NCI-H774 (cell line): Measurements from ENCODE around the gene EXOC3L4.
"Not testable (repeated sequence)": the region's sequence is repeated elsewhere in the genome, so short reads cannot be mapped to it uniquely, and the experiment has no call there.

Experiments used
- DNase-seq: peaks from one replicate; lab custom pipeline; 2025; lab: John Stamatoyannopoulos, UW

EXOC3L4 gene

GRCh38 chr14:103105580-103106150, 11.1 kb downstream of the EXOC3L4 start:
- peak; percentile 70 for DNase-seq

- no peak for DNase-seq
Observed at GRCh38 chr14:103107455-103107854, 12.9 kb downstream of the EXOC3L4 start.

DNA sequence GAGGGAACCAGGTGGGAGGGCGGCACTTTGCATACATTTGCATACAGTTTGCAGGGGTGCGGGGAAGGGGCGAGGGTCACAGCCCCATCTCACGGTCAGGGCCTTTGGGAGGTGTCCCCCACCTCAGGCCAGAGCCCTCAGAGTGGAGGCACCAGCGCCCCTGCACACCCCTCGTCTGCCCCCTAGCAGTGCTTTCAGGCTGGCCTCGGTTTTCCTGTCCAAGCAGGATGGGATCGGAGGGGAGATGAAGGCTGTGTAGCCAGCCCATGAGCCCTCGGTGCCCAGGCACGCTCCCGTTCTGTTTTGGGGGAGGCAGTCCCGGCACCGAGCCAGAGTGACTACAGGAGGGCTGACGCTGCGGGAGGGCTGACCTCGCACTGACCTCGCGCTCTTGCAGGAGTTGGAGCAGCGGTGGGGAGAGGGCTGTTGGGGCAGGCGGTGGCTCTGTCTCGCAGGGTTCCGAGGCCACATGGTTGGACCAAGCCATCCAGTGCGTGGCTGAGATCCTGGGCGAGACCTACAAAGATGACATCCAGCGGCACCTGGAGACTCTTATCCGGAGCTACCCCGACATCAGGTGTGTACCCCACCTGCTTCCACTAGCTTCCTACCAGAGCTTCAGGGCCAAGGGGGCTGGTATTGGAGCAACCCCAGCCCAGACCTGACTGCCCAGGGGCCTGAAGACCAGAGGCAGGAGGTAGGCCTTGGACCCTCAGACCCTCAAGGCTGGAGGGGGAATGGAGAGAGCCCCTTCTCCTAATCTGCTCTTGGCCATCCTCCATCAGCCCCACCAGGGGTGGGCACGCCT, 13.6 kb downstream of the EXOC3L4 start:
- DNase-seq = no peak

- peak; percentile 63 for DNase-seq
Observed at GRCh38 chr14:103108749-103109207, 14.3 kb downstream of the EXOC3L4 start.

DNA sequence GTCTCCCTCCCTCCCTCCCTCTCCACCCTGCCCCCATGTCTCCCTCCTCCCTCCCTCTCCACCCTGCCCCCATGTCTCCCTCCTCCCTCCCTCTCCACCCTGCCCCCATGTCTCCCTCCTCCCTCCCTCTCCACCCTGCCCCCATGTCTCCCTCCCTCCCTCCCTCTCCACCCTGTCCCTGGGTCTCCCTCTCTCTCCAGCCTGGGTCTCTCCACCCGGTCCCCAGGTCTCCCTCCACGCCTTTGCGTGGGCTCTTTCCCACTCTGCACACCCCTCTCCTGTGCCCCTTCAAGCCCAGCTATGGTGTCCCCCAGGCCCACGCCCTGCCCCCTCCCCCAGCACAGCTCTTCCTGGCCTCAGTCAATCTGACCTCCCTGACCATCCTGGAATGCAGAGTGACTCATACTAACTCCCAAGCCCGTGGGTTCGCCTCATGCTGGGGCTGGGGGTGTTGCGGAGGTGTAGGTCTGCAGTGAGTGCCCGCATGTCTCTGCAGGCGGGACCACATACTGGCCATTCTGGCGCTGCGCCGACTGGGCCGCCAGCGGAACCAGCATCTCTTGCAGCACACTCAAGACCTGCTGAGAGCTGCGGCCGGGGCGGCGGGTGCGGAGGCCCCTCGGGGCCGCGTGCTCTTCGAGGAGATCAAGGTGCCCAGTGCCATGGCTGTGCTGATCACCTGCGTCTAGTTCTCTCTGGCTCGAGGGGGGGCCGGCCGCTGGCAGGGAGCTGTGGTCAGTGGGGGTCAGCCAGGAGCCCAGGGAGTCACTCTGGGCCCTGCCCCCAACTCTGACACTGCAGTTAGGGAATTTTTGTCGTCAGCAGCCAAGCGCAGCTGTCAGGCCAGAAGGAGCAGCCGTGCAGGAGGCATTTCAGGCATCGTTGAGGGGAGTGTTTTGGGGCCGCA, 15.3 kb downstream of the EXOC3L4 start:
- DNase-seq = no peak

DNA sequence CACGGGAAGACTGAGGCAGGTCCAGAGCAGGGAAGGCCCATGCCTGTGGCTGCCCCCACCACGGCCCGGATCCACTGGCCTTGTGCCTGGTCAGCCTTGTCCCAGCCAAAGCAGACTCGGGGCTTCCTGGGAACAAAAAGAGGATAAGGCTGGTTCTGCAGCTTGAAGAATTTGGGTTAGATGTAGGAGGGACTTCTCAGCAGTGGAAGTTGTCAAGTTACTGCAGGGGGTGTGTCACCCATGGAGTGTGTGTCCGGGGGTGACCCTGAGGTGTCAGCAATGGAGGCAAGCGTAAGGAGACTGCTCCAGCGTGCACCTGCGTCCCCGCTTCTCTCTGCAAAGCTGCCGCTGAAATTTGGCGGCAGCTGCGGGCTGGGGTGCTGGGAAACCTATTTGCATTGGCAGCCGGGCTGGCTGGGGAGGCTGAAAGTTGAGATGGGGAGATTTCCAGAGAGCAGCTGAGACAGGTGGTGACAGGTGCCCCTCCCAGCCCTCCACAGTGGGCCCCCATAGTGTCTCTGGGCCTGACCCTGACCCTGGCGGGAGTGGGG, 16.2 kb downstream of the EXOC3L4 start:
- DNase-seq = peak; percentile 28

DNA sequence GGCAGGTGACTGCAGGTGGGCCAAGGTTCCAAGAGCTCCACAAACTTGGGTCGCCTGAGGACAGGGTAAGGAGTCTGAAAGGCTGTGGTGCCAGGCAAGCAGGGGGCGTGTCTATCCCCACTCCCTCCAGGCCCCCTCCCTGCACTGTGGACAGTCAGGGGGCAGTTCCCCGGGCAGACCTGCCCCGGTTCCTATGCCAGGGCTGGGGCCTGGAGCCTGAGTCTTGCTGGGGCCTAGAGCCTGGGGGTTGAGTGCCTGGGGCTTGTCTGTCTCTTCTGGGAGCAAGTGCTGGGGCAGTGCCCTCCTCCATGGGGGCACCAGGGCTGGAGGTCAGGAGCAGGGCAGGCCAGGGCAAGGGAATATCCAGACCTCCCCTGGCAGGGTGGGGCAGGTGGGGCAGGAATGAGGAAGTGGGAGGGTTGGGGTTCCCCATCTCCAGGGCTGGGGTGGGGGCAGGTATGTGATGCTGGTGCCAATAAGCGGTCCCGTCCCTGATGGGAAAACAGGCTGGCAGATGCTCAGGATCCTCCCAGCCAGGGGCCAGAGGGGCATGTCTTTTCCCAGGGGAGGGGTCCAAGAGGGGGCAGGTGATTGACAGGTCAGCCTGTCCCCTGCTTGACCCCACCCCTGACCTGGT, 16.8 kb downstream of the EXOC3L4 start:
- DNase-seq = no peak

GRCh38 chr14:103112400-103113243, 18.1 kb downstream of the EXOC3L4 start:
- peak; percentile 30 for DNase-seq

- no peak for DNase-seq
Observed at GRCh38 chr14:103113303-103113702, 18.8 kb downstream of the EXOC3L4 start.

- no peak for DNase-seq
Observed at GRCh38 chr14:103113774-103114173, 19.2 kb downstream of the EXOC3L4 start.

GRCh38 chr14:103115086-103115679, 20.7 kb downstream of the EXOC3L4 start:
- not testable (repeated sequence) for DNase-seq

GRCh38 chr14:103115845-103116572, 21.5 kb downstream of the EXOC3L4 start:
- DNase-seq = no peak

GRCh38 chr14:103116636-103117035, 22.1 kb downstream of the EXOC3L4 start:
- DNase-seq = no peak

DNA sequence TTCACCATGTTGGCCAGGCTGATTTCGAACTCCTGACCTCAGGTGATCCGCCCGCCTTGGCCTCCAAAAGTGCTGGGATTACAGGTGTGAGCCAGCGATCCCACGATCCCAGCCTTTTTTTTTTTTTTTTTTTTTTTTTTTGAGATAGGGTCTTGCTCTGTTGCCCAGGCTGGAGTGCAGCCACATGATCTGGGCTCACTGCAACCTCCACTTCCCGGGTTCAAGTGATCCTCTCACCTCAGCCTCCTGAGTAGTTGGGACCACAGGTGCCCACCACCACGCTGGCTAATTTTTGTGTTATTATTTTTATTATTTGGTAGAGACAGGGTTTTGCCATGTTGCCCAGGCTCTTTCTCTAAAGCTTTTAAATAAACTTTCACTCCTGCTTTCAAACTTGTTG, 23.0 kb downstream of the EXOC3L4 start:
- not testable (repeated sequence) for DNase-seq

DNA sequence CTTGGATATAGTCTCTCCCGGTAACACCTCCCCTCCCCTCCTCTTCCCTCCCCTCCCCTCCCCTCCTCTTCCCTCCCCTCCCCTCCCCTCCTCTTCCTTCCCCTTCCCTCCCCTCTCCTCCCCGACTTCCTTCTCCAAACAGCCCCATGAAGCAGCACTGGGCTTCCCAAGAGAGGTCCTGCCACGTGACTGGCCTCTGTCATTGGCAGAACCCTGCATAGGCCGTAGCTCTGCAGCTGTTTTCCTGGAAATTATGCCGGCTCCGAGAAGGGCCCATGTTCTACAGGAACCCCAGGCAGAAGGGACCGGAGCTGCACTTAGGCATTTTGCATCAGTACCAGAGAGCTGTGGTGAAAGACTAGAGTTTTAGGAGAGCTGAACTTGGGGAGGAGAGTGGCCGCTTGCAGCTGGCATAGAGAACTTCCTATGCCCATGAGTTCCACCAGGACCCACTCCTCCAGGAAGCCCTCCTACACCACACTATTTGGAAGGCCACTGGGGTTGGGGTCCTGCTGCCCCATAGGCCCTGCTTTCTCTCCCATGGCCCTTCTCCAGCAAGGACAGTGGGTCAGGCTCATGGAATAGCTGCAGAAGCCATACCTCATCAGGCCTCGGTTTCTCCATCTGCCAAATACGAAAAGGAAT, 23.6 kb downstream of the EXOC3L4 start:
- no peak for DNase-seq

GRCh38 chr14:103118663-103119404, 24.3 kb downstream of the EXOC3L4 start:
- DNase-seq = no peak

GRCh38 chr14:103119527-103119926, 25.0 kb downstream of the EXOC3L4 start:
- DNase-seq = not testable (repeated sequence)

- no peak for DNase-seq
Observed at GRCh38 chr14:103121121-103121845, 26.8 kb downstream of the EXOC3L4 start.
